ENCODE data around the gene DOP1A. TPM values are rescaled to one million over a fixed set of nuclear protein-coding genes. Genes with fewer than 3 reads are reported as not detected.

The DOP1A gene
- total RNA-seq, 6 donors from 2014 or later, result 20.0 to 51.6 (median 25.7) TPM

DNA sequence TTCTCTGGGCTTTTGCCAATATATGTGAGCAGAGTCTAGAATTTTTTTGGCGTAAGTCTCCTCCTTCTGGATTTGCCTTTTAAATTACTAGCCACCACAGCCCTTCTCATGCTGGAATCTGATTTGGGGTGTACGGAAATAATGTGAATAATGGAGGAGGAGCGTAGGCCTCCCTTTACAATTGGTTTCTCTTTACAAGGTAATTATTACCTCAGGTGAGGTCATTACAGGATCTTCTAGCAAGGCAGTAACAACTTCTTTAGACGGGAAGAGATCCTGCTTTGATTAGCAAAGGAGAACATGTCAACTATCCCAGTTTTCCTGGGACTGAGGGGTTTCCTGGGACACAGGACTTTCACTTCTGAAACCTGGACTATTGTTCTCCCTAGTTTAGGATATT lies 134.6 kb downstream of the DOP1A start:
- H3K27ac ChIP-seq, result no peak overlapping the region
- no peaks in the 10 kb centered on the region for H3K27me3 ChIP-seq
- no peaks in the 10 kb centered on the region for H3K4me1 ChIP-seq
- 75 to 84% methylated on average over 4 of the region's 4 CpGs for WGBS, 2 donors
- H3K9me3 ChIP-seq, result no peaks in the 10 kb centered on the region
- TF ChIP-seq EP300 (IDR thresholded peaks at IDR 0.05) (no peak), POLR2A (IDR thresholded peaks at IDR 0.05) (no peak)
- no peak overlapping the region for H3K4me3 ChIP-seq
- no peaks in the 10 kb centered on the region for H3K36me3 ChIP-seq
- no peak for ATAC-seq (ENCODE audit: low FRiP score in 2 of 2)
- no peak for DNase-seq

- peak in 1 of 2 donors; percentile 51 for DNase-seq
- Histone ChIP-seq H3K27me3 (no peaks in the 10 kb centered on the region), H3K4me1 (no peaks in the 10 kb centered on the region), H3K9me3 (no peaks in the 10 kb centered on the region), H3K27ac (no peak overlapping the region), H3K36me3 (no peaks in the 10 kb centered on the region), H3K4me3 (no peak overlapping the region)
- peak; percentile 81 to 96 for ATAC-seq (ENCODE audit: low FRiP score in 2 of 2)
- 35 to 38% methylated on average over 7 of the region's 7 CpGs for WGBS, 2 donors
- no peak for TF ChIP-seq EP300 (IDR thresholded peaks at IDR 0.05)
- TF ChIP-seq POLR2A (IDR thresholded peaks at IDR 0.05), result no peak
- TF ChIP-seq POLR2AphosphoS5 (IDR thresholded peaks at IDR 0.05), result no peak
- peak; percentile 34 to 71 (median 57) for TF ChIP-seq CTCF (IDR thresholded peaks at IDR 0.05)
Measured at GRCh38 chr6:83215131-83216047, 147.9 kb downstream of the DOP1A start.

DNA sequence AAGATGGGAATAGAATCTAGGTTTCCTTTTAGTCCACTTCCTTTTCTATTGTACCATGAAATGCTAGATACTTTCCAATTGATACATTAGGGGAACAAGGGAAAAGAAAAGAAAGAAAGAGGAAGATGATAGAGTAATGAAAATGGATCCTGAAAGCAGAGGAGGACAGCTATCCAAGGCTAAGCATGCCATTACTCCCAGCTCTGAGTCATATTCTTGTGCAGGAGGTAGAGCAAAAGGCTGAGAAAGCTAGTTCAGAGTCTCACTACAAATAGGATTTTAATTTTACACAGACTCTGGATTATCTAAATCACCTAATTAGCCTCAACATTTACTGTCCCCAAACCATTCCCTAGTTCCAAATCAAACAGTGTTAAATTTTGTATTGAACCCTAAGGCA lies 149.3 kb downstream of the DOP1A start:
- no peaks in the 10 kb centered on the region for H3K9me3 ChIP-seq
- no peaks in the 10 kb centered on the region for H3K36me3 ChIP-seq
- DNase-seq, result no peak
- no peak for ATAC-seq (ENCODE audit: low FRiP score in 2 of 2)
- H3K27ac ChIP-seq, result no peak overlapping the region
- H3K4me3 ChIP-seq, result no peak overlapping the region
- H3K27me3 ChIP-seq, result no peaks in the 10 kb centered on the region
- H3K4me1 ChIP-seq, result no peaks in the 10 kb centered on the region
- no peak for TF ChIP-seq CTCF (IDR thresholded peaks at IDR 0.05)
- no peak for TF ChIP-seq EP300 (IDR thresholded peaks at IDR 0.05)
- TF ChIP-seq POLR2AphosphoS5 (IDR thresholded peaks at IDR 0.05), result no peak
- TF ChIP-seq POLR2A (IDR thresholded peaks at IDR 0.05), result no peak

Other genes with a start within 250 kb of the DOP1A start
- 10 to 100 TPM in 2 of 6 donors, 1 to 10 TPM in 4; 4.0 to 20.7 (median 8.7) TPM for gene UBE3D, start 1.8 kb upstream of the DOP1A start, total RNA-seq
- 10 to 100 TPM in 5 of 6 donors, 1 to 10 TPM in 1; 7.8 to 36.3 (median 29.6) TPM for gene PGM3, start 125.6 kb downstream of the DOP1A start, total RNA-seq
- 1 to 10 TPM; 2.3 to 5.2 (median 3.7) TPM for gene RWDD2A, start 125.7 kb downstream of the DOP1A start, total RNA-seq